Choroid plexus epithelial cell (primary cell): Measurements from ENCODE around the gene RNU1-4.
"Not testable (repeated sequence)": the region's sequence is repeated elsewhere in the genome, so short reads cannot be mapped to it uniquely, and the experiment has no call there.

ENCODE experiments used
- DNase-seq: peaks from one replicate; pipeline ENCODE4 v3.0.0-alpha.2; 2010; ENCODE audit warnings: low read depth
- H3K4me3 ChIP-seq: 2 replicates; pipeline ENCODE4 v1.5.1; 2011; ENCODE audit warnings: low read depth, mild to moderate bottlenecking, control low read depth, low read length, moderate library complexity
- TF ChIP-seq, protein P1 (sequence below): conservative IDR thresholded peaks from 2 replicates; pipeline ENCODE4 v1.5.1; 2011; ENCODE audit warnings: low read depth, mild to moderate bottlenecking, control low read depth, inconsistent platforms, low read length, moderate library complexity

Gene RNU1-4

DNA sequence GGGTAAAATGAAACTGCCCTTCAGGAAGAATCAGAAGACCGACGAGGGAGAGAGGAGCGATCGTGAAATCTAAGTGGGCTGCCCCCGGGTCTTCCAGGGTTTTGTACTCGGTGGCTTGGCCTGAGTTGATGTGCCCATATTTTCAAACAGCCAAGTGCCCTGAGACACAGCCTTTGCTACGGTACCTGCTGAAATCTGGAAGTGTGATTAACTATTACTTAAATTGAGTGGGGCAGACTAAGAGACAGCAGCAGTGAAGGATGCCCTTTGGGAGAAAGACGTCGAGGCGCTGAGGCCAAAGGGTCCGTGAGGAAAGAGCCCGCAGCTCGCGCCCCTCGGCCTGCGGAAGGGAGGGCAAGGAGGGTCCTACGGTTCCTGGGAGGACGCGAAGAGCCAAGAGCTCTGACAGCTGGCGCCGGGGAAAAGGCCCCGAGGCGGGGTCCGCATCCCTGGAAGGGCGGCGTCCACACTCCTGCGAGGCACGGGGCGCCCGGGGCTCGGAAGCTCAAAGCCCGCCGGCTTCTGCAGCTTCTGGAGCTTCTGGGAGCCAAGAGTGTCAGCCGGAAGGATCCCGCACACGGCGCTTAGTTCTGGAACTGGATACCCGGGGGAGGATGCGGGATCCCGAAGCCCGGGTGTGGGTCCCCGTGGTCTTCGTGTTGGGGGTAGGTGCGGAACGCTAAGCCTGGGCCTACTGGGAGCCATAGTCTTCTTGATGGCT lies 15.4 kb upstream of the RNU1-4 start:
- no peak for DNase-seq
- no peak overlapping the region for H3K4me3 ChIP-seq
- TF ChIP-seq, protein P1, sequence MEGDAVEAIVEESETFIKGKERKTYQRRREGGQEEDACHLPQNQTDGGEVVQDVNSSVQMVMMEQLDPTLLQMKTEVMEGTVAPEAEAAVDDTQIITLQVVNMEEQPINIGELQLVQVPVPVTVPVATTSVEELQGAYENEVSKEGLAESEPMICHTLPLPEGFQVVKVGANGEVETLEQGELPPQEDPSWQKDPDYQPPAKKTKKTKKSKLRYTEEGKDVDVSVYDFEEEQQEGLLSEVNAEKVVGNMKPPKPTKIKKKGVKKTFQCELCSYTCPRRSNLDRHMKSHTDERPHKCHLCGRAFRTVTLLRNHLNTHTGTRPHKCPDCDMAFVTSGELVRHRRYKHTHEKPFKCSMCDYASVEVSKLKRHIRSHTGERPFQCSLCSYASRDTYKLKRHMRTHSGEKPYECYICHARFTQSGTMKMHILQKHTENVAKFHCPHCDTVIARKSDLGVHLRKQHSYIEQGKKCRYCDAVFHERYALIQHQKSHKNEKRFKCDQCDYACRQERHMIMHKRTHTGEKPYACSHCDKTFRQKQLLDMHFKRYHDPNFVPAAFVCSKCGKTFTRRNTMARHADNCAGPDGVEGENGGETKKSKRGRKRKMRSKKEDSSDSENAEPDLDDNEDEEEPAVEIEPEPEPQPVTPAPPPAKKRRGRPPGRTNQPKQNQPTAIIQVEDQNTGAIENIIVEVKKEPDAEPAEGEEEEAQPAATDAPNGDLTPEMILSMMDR = no peak

DNA sequence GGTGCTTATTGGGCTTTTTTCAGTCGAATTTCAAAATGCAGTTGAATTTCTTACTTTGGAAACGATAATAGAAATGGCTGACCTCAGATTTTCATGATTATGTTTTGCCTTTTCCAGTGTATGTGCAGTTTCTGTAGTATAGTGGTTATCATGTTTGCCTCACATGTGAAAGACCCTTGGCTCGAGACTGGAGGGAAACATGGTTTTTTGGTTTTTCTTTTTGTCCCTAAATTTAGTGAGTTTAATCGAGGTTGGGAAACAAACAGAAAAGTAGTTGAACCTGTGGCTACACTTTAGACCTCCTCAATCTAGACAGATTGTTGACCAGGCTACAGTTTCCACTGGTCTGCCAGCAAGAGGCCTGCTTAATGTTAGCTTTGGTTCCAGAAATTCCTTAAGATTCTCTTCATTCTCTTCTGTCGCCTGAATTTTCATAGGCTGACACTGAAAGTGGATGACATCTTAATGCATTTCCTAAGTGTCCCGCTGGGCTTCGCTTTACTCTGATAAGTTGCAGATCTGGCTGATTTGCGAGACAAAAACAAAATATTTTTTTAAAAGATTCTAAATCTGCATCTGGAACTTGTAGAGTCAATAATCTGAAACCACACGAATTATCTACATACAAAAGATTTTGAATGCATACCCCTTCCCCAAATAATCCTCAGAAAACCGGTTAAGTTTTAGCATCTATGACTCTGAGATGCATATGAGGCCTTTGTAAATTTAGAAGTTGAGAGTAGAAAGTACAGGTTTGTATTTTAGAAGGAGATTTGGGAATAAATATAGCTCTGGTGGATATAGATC lies 14.7 kb upstream of the RNU1-4 start:
- not testable (repeated sequence) for DNase-seq, H3K4me3 ChIP-seq

DNA sequence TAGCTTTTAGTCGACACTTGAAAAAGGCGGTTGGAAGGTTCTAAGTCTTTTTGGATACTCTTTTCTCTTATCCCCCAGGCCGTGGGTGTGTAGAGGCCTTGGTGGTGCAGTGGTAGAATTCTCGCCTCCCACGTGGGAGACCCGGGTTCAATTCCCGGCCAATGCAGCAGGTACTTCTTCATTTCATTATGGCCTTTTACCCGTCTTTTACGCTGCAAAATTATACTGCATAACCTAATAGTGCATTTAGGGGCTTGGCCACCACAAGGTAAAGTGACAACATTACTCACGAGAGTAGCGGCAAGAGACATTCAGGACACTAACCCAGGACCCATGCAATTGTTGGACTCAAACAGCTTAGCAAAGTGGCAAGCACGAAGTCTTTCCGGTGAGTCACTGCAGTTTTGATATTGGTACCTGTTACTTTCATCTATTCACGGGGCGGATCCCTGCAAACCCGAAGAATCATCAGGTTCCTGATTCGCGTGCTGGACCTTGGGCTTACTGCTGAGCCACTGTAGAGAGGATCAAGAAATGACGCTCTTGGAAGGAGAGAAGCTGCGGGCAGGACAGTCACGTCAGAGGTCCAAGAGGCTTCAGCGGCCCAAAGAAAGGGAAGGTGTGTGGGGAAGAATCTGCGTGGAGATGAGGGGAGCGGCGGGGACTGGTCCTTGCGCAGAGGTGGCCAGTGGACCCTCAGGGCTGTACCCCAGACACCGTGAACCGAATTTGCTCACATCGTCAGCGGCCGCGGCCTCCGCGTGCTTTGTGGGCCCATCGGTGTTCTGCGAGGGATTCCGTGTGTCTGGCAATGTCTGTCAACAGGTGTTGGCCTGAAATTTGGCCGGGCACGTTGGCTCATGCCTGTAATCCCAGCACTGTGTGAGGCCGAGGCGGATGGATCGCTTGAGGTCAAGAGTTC lies 12.9 kb upstream of the RNU1-4 start:
- TF ChIP-seq, protein P1 = no peak

DNA sequence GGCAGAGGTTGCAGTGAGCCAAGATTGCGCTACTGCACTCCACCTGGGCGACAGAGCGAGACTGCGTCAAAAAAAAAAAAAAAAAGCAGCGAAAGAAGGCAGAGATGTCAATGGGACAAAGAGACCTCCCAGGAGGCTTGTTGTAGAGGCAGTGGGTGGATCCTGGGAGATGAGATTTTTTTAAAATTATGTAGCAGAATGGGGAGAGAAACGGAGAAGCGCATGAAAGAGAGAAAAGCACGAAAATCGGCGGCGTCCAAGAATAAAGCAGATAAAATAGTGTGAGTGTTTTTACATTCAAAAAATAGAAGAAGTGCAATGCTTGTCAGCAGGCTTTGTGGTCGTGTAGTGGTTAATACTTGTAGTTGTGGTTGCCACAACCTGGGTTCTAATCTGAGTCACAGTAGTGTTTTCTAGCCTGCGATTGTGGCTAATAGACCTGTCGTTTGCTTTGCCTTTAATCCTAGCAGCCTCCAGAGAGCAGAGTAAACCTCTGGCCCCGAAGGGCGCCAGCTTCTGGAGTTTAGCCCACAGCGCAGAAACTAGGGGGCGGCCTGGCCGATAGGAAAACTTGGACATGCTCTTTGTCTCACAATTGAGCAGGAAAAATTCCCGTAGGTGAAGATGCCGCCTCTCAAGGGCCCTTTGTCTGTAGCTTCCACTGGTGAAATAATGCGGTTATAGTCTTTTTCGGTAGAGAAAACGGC lies 11.9 kb upstream of the RNU1-4 start:
- DNase-seq, H3K4me3 ChIP-seq: not testable (repeated sequence)

More for the DNA sequence above, 12.9 kb upstream of the RNU1-4 start:
- no peak overlapping the region for H3K4me3 ChIP-seq
- peak; percentile 67 for DNase-seq

DNA sequence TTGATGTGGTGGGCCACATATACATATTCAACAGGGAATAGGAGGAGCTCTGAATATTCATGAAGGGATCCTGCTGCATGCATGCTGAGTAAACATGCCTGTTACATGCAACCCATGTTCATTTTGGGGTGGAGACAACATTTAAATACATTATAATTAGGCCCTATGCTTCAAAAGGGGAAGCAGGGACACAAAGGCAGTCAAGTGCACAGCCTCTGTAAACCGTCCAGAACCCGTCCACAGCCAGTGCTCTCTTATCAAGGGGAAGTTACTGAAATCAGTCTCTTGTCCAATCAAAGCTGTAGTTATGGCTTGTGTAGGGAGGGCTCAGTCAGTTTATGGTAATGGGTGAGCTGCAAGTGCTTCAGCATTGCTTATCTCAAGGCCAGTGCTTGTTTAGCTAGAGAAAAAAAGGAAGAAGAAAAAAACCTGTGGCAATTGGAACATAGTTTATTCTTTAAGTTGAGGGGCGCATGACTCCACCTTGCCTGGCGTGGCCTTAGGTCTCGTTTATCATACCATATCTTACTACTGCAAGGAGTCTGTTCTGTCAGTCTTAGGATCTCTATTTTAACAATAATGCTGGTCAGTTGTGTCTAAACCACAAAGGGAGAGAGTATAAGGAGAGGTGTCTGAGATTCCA lies 7.9 kb upstream of the RNU1-4 start:
- DNase-seq, H3K4me3 ChIP-seq: not testable (repeated sequence)

- H3K4me3 ChIP-seq, DNase-seq: not testable (repeated sequence)
Observed at GRCh38 chr1:16741230-16741629, 914 bp downstream of the RNU1-4 start.

DNA sequence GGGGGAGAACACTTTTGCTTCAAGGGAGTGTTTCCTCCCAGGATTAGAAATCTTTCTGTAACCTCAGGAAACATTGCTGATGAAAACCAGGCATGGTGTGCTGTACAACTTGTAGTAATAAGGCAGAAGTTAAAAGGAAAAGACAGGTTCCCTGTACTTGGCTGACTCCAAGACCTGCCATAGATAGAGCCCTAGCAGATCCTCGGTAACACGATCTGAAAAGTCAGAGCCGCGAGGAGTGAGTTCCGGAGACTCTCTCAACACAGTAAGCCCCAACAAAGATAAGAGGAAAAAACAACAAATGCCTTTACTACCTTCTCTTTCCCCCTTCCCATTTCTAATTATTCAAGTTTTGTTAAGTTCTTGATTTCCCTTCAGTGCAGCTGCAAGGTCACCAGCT lies 7.3 kb downstream of the RNU1-4 start:
- not testable (repeated sequence) for H3K4me3 ChIP-seq, DNase-seq

DNA sequence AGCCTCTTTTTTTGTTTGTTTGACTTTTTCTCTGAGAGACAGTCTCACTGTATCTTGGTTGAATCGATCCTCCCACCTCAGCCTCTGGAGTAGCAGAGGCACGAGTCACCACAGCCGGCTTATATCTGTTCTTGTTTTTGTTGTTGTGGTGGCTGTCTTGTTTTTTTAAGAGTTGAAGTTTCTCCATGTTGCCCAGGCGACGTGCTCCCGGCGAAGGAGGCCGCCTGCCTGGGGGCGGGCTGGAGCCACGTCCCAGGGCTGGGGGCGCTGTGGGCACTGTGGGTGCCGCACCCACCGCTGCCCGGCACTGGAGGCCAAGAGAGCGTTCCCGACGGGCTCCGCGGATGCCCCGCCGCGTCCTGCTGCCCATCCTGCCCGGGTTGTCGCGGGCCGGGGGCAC lies 8.4 kb downstream of the RNU1-4 start:
- DNase-seq, H3K4me3 ChIP-seq: not testable (repeated sequence)

GRCh38 chr1:16749910-16750888 lies 9.9 kb downstream of the RNU1-4 start:
- not testable (repeated sequence) for DNase-seq, H3K4me3 ChIP-seq

GRCh38 chr1:16752770-16753169 lies 12.5 kb downstream of the RNU1-4 start:
- not testable (repeated sequence) for H3K4me3 ChIP-seq, DNase-seq

DNA sequence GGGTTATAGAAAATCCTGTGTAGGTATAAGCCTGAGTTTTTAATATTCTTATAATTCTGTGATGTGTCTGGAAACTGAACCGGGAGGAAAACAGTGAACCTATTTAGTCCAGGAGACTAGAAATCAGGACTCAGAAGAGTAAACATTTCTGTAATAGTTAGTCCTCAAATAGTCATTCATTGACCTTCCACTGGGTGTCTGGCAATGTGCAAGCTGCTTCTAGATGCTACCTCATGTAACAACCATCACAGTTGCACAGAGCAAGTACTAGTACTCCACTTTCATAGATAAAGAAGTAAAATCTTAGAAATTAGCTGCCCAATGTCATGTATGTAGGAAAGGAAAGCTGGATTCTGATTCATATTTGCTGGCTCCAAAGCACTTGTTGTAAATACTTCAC lies 15.1 kb downstream of the RNU1-4 start:
- not testable (repeated sequence) for DNase-seq, H3K4me3 ChIP-seq

DNA sequence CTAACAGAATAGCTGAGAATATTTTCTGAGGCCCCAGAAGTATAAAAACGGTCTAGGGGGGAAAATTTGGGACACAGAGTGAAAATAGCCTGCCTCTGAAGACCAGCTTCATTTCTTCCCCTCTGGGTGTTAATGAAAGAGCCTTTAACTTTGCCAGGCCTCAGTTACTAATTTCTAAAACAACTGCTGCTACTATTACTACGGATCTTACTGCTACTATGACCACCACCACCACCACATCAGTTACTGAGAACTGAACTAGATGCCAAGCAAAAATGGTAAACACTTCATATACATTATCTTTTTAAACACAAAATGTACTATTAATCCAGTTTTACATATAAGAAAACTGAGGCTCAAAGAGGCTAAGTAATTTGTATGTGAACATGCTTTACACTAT lies 15.6 kb downstream of the RNU1-4 start:
- not testable (repeated sequence) for H3K4me3 ChIP-seq, DNase-seq

GRCh38 chr1:16757574-16757973 lies 17.3 kb downstream of the RNU1-4 start:
- H3K4me3 ChIP-seq, DNase-seq: not testable (repeated sequence)

DNA sequence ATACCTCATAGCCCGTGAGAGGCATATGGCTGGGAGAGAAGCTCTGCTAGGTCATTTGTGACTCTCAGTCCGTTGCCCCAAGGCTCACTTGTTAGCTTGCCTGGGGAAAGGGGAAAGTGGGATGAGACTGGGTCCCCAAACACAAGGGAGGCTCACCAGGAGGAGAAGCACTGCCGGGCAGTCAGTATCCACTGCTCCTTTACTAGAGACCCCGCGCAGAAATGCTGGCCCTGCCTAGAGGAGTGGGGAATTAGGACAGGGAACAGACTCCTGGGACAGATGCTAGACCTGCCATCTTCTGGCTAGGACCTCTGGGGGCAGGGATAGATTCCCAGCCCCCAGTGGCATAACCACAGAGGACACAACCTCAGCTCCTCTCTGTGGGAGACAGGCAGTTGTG lies 17.7 kb downstream of the RNU1-4 start:
- not testable (repeated sequence) for H3K4me3 ChIP-seq, DNase-seq
